Temporal lobe (tissue), 2 donors: Measurements from ENCODE around the gene CD207. TPM values are rescaled to one million over a fixed set of nuclear protein-coding genes. Genes with fewer than 3 reads are reported as not detected.

Experiments used
- small RNA-seq: library from RNA; depleted of rRNA; stranded (forward); fragments of <200 nt; gene quantifications from one replicate; pipeline ENCODE3, GENCODE V24; 2014; ENCODE audit warnings: low replicate concordance
- total RNA-seq: library from RNA; depleted of rRNA; stranded (reverse); fragments of >200 nt; gene quantifications from one replicate; pipeline ENCODE4 v1.2.3, GENCODE V29; 2014

Gene CD207
- total RNA-seq, 1 donor from 2014 or later = not detected

Small RNA genes within 50 kb of the gene (small RNA-seq; reads per million reads assigned to genes)
- not detected for gene HMGN2P21

Other genes with a start within 250 kb of the CD207 start
- gene ADD2, start 67.6 kb downstream of the CD207 start, total RNA-seq = 385 TPM
- not detected for gene FIGLA, start 45.2 kb downstream of the CD207 start, total RNA-seq
- gene CLEC4F, start 15.2 kb downstream of the CD207 start, total RNA-seq = not detected
- 0.25 TPM for gene VAX2, start 64.8 kb upstream of the CD207 start, total RNA-seq
- not detected for gene ATP6V1B1, start 100.1 kb upstream of the CD207 start, total RNA-seq
- 2.7 TPM for gene ANKRD53, start 142.8 kb upstream of the CD207 start, total RNA-seq
- gene TEX261, start 159.1 kb upstream of the CD207 start, total RNA-seq = 18.4 TPM
- gene NAGK, start 232.8 kb upstream of the CD207 start, total RNA-seq = 38.1 TPM